NK-92 treated with Interleukin-12 subunit alpha and Interleukin-12 subunit beta, amount 100 ng/mL, for 24 hours (cell line): ENCODE data around the gene AATK.
"Not testable (repeated sequence)": the region's sequence is repeated elsewhere in the genome, so short reads cannot be mapped to it uniquely, and the experiment has no call there.

Source experiments
- DNase-seq: peaks from one replicate; lab custom pipeline; 2025; lab: John Stamatoyannopoulos, UW

The AATK gene

DNA sequence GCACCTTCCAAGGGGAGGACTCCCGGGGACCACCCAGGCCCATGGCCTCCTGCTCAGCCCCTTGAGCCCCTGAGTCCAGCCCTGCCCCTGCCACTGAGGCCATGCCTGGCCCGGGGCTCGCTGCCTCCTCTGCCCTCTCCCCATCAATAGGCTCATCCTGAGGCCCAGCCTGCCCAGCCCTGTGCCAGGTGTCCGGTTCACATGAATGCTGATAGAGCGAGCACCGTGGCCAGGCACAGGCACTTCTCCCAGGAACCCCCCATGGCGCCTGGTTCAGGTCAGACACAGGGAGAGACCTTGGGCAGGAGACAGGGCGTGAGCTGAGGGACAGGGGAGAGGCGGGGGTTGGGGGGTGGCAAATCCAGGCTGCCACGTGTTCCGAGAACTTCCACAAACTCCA, 3.5 kb downstream of the AATK start:
- DNase-seq = no peak

DNA sequence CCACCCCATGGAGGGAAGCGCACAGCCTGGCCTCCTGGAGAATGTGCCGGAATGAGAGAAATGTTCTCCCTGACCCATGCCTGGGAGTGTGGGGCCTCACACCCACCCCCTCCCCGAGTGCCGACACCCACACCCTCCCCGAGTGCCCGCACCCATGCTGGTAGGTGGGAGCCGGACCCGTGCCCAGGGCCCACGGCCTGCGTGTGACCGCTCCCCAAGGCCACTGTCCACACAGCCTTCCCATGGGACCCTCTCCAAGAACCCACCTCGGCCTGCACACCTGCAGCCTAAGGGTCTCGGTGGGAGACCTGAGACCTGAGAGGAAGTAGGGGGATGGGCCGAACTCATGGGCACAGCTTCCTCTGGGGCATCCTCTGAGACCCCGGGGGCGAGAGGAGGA, 4.0 kb downstream of the AATK start:
- no peak for DNase-seq

DNA sequence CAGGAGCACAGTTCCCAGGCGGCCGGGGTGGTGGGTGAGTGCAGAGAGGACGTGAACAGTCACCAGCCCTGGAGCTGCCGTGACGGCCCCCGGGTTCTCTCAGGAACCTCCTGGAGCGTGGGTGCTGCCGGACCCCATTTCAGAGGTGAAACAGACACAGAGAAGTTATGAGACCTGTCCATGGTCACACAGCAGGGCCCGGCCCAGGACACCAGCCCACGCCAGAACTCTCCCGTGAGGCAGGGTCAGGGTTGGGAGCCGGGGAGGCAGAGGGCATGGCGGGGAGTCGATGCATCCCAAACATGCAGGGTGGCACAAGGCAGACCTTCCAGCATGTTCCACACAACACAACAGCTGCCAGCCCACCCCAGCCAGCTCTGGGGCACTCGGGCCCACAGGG, 4.5 kb downstream of the AATK start:
- no peak for DNase-seq

DNA sequence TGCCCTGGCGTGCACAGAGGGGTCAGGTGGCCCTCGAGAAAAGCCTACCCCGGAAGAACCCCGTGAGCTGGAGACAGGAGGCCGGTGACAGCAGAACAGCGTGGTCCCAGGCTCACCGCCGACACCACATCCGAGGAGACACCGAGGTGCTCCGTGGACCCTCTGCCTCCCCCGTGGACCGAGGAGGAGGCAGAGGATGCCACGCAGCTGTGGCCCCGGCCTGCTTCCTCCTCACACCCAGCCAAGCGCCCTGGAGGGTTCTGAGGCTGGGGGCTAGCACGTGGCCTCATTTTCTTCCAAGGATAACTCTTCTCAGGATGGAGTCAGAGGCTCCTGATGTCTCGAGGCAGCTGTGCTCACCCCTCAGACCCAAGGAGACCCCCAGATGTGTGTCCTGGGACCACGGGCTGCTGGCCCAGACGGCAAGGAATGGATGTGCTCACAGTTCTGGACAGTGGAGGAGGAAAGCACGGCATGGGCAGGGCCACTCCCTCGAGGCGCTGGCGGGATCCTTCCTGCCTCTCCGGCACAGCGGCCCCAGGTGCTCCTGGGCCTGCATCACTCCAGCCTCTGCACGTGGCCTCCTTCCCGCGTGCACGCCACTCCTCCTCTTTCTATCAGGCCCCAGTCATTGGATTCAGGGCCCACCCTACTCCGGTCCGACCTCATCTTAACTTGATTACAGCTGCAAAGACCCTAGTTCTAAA, 5.1 kb downstream of the AATK start:
- DNase-seq = no peak

DNA sequence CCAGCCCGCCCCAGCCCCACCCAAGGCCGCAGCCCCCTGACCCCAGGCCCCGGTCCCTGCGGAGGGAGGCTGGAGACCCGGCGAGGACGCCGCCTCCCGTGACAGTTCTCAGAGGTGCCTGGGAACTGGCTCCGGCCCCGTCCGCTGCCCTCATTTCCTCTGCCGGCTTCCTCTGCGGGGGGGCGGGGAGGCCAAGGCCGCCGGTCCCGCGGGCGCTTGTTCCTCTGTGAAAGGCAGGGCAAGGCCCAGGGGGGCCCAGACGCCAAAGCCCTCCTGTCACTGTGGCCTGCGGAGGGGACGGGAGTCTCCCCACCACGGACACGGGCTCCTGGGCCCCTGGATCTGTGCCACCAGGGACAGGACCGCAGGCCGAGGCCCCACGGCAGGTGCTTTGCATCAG, 5.7 kb downstream of the AATK start:
- DNase-seq = no peak

DNA sequence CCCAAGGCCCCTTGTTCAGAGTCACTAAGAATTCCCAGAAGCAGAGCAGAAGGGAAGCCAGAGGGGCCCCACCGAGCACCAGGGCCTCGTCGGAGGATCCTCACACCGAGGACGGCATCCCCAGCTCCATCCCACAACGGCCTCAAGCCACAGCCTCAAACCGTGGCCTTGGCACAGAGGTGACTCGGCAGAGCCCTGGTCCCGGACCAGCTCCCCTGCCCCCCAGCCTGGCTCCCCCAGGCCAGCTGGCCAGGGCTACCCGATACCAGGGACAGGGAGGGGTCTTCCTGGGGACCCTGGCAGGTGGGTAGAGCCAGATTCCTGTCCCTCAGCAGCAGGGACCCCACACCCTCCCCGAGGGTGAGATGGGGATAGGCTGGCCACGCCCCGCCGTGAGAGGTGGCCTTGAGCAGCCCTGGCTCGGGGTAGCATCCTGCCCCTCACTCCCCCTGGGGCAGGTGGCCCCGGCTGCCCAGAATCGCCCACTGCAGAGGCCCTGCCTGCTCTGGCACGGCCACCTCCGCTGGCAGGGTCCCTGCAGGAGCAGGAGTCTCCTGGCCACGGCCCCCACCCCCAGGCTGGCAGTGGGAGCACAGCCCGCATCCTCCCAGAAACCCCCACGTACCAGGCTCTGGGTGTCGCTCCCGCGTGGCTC, 6.3 kb downstream of the AATK start:
- DNase-seq = no peak

DNA sequence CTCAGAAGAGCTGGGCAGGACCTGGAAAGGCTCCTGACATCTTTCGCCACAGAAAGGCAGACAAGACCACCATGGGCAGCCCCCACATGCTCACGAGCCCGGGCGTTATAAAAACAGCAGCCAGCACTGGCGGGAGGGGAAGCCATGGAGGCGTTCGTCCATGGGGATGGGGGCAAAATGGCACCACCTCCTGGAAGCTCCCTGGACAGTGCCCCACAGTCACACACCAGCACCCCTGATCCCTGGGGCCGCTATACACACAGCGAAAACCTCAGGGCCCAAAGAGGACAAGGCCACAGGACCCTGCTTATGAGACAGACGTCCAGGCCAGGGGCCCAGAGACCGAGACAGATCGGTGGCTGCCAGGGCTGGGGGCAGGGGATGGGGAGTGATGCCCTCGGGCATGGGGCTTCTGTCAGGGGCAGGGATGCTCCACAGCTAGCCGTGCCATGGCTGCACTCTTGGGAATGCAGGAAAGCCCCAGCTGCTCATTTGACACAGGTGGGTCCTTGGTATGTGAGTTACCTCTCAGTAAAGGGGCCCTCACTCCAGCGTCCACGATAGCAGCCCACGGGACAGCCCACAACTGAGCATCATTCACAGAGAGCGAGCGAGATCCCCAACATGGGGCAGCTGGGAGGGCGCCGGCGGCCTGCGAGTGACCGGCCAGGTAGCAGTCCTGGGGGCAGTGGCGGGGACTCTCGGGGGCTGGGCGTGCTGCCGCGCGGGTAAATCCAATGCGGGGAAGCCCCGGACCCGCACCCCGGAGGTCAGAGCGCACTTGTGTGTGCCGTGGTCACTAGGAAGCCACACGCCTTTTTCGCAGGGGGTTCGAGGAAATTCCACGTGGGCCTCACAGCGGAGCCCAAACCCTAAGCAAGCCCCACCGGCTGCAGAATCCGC, 7.1 kb downstream of the AATK start:
- no peak for DNase-seq

DNA sequence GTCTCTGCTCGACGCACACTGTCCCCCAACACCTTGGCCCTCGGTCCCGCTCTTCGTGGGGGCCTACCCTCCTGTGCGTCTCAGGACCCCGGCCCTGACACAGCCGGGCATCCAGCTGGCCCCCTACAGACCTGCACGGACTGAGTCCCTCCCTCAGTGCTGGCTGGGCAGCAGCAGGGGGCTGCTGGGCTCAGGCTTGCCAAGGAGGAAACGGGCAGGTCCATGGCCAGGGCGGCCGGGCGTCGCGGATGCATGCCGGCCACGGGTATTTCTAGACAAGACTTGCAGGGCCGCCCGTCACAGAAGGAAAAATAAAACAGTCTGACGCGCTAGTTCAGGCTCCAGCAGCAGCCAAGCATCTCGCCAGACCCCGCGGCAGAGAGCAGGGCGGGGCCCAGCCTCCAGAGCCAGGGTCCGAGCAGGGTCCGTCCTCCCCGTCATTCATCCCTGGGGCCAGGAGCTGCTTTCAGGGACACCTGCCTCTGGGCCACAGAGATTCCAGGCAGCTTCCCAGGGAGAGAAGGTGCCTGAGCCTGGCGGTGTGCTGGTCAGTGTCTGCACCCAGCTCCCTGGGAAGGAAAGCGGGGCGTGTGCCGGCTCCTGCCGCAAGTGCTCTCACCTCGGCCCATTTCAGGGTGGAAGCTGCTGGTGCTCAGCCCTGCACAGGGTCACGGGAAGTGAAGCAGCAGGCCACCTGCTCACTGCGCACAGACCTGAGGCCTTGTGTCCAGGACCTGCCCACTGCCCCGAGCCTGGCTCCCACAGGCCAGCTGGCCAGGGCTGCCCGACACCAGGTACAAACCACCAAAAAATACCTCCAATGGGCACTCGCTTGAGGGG, 8.0 kb downstream of the AATK start:
- no peak for DNase-seq

DNA sequence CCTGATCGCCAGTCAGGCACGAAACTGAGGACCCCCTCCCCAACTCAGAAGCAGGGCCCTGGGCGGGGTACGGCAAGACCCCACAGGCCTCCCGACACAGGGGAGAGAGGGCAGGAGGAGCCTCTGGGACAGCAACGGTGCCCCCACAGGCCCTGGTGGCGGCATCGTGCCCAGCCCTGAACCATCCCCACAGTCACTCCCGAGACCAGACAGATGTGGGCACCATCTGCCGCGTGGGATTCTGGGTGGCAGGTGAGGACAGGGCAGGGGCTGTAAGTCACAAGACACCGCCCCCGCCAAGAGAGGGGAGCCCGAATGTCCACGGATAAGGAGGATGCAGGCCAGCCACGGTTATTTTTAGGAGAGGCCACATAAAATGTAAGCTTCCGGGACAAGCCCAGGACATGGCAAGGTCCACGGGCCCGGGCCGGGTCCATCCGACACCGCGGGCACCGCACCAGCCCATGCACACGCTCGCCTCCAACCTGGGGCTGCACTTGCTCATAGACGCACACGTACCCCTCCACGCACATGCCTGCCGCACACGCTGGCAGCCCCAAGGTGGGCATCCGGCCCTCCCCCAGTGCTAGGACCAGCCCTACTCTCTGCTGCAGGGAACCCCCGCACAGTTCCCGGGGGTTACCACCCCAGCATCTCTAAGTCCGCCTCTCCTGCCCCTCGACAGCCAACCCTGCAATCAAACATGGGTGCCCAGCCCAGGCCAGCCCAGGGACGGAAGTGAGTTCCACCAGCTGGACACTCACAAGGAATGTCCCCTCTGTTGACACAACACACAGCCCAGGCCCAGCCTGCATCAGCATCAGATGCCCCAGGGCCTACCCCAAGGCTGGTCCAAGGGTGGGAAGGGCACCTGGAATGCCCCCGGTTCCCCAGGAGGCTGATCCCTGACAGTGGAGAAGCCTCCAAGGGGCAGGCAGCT, 8.9 kb downstream of the AATK start:
- no peak for DNase-seq

DNA sequence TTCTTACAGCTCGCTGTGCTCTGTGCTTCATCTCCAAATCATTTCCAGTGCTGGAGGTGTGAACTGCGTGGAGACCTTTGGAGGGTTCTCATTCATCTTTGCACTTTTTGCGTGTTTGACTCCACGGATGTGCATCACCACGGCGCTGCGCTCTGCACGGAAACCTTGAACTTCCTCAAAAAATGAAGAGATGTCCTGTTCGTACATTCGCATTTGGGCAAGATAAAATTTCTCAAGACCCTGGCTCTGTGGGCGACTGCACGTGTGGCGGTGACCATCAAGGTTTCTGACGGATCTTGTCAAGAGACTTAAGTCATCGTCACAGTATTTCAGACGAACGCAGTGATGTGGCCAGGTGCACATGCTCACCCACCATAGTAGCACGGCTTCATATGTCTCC, 11.1 kb downstream of the AATK start:
- DNase-seq = no peak

DNA sequence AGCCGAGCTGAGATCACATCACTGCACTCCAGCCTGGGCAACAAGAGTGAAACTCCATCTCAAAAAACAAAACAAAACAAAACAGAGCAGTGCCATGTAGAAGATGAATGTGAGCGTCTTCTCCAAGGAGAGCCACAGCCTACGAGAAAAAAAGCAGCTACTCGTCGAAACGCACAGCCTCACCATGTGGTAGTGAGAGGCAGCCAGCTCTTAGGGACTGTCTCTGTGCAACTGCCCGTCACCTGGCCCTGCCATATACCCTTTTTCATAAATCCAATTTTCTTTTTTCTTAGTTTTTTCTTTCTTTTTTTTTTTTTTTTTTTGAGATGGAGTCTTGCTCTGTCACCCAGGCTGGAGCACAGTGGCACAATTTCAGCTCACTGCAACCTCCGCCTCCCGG, 12.0 kb downstream of the AATK start:
- not testable (repeated sequence) for DNase-seq

DNA sequence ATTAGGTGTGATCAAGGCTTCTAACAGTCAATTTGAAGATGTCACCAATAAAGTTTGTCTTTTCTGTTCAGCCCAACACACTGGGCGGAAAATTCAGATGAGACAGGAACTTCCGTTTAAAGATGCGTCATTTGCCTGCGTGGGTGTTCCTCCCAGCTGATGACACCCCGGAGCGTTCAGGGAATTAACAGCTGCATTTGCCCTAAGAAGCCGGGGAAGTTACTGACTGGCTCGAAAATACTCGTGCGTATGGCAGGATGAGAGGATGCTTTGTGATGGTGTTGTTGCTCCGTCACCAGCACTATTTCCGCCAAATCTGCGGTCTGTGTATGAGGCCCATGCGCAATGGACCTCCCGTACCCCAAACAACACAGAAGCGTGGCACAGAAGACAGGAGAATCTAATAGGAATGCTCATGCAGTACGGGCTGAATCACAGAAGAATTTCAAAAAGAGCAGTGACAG, 12.6 kb downstream of the AATK start:
- DNase-seq = no peak

DNA sequence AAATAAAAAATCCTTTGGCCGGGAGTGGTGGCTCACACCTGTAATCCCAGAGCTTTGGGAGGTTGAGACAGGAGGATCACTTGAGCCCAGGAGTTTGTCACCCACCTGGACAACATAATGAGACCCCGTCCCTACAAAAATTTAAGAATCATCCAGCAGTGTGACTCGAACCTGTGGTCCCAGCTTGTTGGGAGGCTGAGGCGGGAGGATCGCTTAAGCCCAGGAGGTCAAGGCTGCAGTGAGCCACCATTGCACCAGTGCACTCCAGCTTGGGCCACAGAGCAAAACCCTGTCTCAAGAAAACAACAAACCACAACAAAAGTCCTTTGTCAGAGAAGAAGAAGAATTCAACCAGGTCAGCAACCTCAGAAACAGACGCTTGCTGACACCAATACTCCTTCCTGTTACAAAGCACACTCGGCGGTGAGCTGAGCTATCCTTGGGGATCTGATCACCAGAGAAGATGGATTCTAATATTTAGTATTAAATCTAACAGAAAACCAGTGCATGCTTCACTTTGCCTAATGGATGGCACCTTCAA, 13.7 kb downstream of the AATK start:
- DNase-seq = no peak

DNA sequence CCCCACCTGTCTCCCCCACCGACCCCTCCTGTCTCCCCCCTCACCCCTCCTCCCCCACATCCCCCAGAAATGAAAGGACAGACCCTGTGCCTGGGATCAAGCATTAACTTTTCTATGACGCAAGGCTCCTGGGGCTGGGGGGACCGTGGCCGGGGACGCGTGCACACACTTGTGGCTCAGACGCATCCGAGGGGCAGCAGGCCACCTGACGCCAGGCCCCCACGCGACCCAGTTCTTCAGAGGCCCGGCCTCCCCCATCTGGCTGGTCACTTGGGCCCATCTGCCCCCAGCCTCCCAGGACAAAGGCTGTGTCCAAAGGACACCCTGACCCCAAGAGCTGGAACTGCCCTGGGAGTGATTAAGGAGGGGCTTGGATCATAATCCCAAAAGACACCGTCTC, 14.7 kb downstream of the AATK start:
- DNase-seq = no peak

DNA sequence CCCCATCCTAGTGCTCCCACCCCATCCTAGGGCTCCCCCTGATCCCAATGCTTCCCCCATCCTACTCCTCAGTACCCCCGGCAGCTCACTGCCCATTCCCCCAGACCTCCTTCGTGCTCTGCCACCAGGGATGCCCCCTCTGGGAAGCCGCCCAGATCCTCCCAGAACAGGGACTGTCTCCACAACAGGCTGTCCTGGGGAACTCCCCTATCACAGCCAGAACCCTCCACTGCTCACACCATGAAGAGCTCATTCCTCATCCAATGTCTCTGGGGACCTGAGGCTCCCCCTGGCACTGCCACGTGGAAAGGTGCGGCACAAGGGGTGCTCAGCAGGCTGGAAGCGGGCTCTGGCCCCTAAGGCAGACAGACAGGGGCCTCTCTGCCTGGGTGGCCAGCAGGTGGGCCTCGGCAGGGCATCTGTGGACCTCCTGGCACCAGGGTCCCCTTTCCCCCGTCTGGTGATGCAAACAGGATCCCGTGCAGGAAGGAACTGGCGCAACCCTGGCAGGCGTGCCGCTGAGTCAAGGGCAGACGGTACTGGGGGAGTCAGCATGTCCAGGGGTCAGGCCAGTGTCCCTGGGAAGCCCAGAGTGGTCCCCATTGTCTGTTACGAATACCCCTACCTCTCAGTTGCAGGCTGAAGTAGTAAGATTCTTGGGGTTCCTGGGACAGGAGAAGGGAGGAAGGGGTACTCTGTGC, 15.5 kb downstream of the AATK start:
- no peak for DNase-seq

DNA sequence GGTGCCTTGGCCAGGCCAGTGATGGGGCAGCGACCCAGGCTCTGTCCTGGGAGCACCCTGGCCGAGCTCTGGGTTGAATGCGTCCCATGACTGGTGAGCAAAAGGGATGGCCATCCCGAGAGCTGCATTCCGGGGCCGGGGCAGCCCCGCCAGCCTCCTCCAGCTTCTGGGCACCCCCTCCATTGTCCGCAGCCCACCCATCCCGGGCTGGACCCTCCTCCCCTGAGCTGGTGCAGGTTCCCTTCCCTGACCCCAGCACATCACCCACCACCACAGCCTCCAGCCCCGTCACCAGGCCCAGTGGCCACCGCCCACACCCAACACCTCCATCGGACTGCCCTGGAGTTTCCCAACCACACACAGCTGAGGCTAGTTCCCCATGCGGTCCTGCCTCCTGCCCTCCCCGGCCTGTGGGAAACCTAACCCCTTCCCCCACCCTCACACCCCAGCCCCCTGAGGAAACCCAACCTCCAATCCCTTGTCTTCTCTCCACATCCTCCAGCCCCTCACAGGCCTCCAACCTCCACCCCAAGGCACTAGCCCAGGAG, 17.0 kb downstream of the AATK start:
- no peak for DNase-seq

DNA sequence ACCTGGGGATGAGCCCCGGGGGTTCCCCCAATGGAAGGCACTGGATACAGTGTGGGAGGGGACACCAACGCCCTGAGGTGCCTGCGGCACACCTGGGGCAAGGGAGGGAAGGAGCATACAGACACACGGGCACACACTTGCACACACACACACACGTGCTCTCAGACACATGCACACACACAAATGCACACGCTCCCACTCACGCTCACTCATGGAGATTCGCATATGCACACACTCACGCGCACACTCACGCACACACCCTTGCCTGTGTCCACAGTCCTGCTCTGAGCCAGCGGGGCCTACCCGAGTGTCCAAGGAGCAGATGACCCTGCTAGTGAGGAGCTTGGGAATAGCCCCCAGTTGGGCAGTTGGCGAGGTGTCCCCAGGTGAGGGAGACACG, 17.4 kb downstream of the AATK start:
- no peak for DNase-seq

DNA sequence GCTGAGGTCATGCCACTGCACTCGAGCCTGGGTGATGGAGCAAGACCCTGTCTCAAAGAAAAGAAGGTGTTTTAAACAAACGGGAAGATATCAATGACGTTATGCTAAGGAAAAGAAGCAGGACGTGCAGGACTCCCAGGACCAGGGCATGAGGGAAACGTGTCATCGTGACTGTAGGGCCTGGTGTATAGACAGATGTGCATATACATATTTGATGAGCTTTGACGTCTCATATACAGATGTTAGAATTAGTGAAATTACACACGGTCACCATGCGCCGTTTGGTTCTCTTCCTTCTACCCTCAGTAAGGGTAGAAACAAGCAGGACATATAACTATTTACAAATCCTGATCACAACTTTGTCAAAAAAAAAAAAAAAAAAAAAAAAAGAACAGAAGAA, 18.3 kb downstream of the AATK start:
- no peak for DNase-seq

DNA sequence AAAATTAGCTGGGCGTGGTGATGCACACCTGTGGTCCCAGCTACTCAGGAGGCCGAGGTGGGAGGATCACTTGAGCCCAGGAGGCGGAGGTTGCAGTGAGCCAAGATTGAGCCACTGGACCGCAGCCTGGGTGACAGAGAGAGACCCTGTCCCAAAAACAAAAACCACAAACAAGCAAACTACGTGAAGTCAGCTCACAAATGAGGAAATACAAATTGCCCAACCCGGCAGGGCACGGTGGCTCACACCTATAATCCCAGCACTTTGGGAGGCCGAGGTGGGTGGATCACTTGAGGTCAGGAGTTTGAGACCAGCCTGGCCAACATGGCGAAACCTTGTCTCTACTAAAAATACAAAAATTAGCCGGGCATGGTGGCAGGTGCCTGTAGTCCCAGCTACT, 19.8 kb downstream of the AATK start:
- not testable (repeated sequence) for DNase-seq

DNA sequence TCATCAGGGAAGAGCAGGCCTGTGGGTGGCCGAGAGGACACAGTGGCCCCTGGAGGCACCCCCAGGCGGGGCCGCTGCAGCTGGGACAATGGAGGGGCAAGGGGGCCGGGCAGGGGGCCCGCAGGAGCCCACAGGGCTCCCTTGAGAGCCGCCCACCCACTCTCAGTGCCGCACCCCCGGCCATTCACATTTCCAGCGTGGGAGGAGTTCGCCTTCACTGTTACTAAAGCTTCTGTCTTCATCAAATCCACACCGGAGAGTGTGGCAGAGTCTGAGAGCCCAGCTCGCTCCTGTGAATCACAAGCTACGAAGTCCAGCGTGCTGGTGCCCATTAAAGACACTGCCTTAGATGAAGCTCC, 21.6 kb downstream of the AATK start:
- no peak for DNase-seq
